ENCODE measurements around the gene S100PBP. TPM values are rescaled to one million over a fixed set of nuclear protein-coding genes. Genes with fewer than 3 reads are reported as not detected.

S100PBP gene
- total RNA-seq, 4 donors from 2014 or later = 14.9 to 24.1 (median 18.6) TPM

DNA sequence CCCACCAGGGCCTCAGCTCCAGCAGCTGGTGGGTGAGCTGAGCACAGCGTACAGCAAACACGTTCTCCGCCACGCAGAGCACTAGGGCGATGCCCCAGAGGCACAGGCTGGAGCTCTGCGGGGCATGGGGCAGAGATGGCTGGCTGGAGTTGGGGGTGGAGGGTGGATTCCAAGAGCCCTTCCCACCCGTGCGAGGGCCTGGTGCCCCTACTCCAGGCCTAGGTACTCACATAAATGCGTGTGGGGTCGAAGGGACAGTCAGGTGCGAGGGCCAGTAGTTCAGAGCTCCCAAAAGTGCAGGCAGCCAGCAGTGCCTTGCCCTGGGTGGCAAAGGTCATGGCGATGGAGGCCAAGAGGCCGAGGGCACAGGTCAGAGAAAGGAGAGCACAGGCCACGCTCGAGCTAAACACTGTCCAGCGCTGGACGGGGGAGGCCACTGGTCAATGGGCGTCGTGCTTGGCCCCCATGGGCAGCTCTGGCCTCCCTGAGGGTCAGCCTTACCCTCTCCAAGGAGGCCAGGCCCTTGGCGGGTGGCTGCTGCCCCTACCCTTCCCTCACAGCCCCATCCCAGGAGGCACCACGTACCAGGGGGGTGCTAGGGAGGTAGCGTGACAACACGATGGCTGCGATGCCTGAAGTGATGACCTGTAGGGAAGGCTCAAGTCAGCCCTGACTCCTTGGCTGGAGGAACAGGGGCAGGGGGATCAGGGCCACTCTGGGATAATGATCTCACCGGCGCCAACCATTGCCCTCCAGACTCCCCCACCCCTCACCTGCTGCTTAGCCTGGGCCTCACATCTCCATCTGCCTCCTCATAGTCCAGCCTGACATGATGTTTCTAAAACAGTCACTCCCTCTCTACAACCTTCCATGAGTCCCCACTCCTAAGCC lies 78.1 kb downstream of the S100PBP start:
- 98% methylated on average over 16 of the region's 26 CpGs for WGBS
- H3K27ac ChIP-seq (replicated peaks in 1 of 4) = no peak overlapping the region
- DNase-seq (ENCODE audit: extremely low spot score) = no peak
- TF ChIP-seq POLR2AphosphoS5 (IDR thresholded peaks at IDR 0.05) (no peak), POLR2A (IDR thresholded peaks at IDR 0.05; ENCODE audit: low read depth) (no peak), EP300 (IDR thresholded peaks at IDR 0.05) (no peak)
- H3K9me3 ChIP-seq = no peaks in the 10 kb centered on the region
- H3K36me3 ChIP-seq = no peaks in the 10 kb centered on the region
- H3K4me3 ChIP-seq = no peak overlapping the region
- intact Hi-C loops (cut with DNase I) = no loop called here
- peaks cover 0 to 40% (median 9%) of the 10 kb centered on the region in 4 donors for H3K27me3 ChIP-seq
- H3K4me1 ChIP-seq = peaks cover 16 to 27% (median 23%) of the 10 kb centered on the region in 4 donors

DNA sequence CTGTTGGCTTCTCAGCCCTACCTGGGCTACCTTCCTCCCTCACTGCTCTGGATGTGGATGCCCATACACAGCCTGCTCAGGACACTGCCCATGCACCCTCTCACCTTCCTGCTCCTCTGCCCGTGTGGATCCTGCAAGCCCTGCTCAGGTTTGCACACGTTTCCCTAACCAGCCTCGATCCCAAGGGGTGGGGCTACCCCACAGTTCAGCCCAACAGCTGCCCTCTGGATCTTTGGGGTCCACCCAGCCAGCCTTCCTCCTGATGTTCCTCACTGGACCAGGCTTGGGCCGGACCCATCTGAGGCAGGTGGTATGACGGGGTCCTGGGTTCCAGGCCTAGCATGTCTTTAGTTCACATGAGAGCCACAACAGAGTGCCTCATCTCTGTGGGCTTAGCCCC lies 79.0 kb downstream of the S100PBP start:
- H3K4me1 ChIP-seq = peaks cover 21 to 33% (median 29%) of the 10 kb centered on the region in 4 donors
- H3K27ac ChIP-seq (replicated peaks in 1 of 4) = no peak overlapping the region
- WGBS = 72% methylated on average over 5 of the region's 5 CpGs
- TF ChIP-seq, protein P1, sequence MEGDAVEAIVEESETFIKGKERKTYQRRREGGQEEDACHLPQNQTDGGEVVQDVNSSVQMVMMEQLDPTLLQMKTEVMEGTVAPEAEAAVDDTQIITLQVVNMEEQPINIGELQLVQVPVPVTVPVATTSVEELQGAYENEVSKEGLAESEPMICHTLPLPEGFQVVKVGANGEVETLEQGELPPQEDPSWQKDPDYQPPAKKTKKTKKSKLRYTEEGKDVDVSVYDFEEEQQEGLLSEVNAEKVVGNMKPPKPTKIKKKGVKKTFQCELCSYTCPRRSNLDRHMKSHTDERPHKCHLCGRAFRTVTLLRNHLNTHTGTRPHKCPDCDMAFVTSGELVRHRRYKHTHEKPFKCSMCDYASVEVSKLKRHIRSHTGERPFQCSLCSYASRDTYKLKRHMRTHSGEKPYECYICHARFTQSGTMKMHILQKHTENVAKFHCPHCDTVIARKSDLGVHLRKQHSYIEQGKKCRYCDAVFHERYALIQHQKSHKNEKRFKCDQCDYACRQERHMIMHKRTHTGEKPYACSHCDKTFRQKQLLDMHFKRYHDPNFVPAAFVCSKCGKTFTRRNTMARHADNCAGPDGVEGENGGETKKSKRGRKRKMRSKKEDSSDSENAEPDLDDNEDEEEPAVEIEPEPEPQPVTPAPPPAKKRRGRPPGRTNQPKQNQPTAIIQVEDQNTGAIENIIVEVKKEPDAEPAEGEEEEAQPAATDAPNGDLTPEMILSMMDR (IDR thresholded peaks at IDR 0.05) = no peak
- TF ChIP-seq POLR2AphosphoS5 (IDR thresholded peaks at IDR 0.05) (no peak), POLR2A (IDR thresholded peaks at IDR 0.05; ENCODE audit: low read depth) (no peak), EP300 (IDR thresholded peaks at IDR 0.05) (no peak)
- no peaks in the 10 kb centered on the region for H3K9me3 ChIP-seq
- no peaks in the 10 kb centered on the region for H3K36me3 ChIP-seq
- no peak for DNase-seq (ENCODE audit: extremely low spot score)
- H3K27me3 ChIP-seq = peaks cover 0 to 37% (median 9%) of the 10 kb centered on the region in 4 donors
- no peak overlapping the region for H3K4me3 ChIP-seq
- intact Hi-C loops (cut with DNase I) = no loop called here

DNA sequence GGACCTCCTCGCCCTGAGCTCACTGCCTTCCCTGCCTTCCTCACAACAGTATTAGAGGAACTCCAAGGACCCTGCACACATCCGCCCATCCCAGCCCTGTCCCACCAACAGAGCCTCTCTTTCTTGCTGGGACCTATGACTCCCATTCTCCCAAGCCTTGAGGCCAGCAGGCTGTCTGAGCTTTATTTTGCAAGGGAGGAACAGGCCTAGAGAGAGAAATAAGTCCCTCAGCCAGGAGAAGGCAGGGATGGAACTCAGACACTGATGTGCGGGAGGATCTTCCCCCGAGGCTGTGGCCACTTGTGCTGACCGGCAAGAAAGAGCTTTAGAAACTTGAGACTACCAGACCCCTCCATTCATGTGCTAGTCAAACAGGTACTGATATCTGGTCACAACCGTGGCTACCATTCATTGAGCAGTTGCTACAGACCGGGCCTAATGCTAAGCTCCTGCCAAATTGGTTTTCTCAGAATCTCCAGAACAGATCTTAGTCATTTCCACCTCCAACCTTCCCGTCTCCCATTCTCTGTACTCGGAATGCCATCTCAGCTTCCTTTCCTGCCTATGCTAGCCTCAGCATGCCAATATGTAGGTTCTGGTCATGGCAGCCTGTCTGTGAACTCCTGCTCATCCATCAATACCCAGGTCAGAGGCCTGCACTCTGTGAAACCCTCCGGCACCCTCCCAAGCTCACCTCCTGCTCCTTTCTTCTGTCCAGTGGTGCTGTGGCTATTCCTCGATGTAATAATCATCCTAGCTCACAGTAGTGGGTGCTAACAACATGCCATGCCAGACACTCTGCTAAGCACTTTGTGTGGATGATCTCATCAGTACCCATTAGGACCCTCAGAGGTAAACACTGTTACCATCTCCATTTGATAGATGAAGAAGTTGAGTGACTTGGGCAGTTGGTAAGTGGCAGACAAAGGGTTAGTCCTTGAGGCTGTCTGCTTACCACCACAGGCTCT lies 79.9 kb downstream of the S100PBP start:
- H3K4me3 ChIP-seq = no peak overlapping the region
- no peak for DNase-seq (ENCODE audit: extremely low spot score)
- H3K36me3 ChIP-seq = no peaks in the 10 kb centered on the region
- peaks cover 23 to 36% (median 34%) of the 10 kb centered on the region in 4 donors for H3K4me1 ChIP-seq
- H3K27ac ChIP-seq (replicated peaks in 1 of 4) = no peak overlapping the region
- TF ChIP-seq POLR2AphosphoS5 (IDR thresholded peaks at IDR 0.05) = no peak
- no peak for TF ChIP-seq EP300 (IDR thresholded peaks at IDR 0.05)
- TF ChIP-seq, protein P1 (IDR thresholded peaks at IDR 0.05) = no peak
- TF ChIP-seq POLR2A (IDR thresholded peaks at IDR 0.05; ENCODE audit: low read depth) = no peak
- intact Hi-C loops (cut with DNase I) = no loop called here
- 84% methylated on average over 11 of the region's 11 CpGs for WGBS
- H3K9me3 ChIP-seq = no peaks in the 10 kb centered on the region
- H3K27me3 ChIP-seq = peaks cover 0 to 28% (median 9%) of the 10 kb centered on the region in 4 donors

DNA sequence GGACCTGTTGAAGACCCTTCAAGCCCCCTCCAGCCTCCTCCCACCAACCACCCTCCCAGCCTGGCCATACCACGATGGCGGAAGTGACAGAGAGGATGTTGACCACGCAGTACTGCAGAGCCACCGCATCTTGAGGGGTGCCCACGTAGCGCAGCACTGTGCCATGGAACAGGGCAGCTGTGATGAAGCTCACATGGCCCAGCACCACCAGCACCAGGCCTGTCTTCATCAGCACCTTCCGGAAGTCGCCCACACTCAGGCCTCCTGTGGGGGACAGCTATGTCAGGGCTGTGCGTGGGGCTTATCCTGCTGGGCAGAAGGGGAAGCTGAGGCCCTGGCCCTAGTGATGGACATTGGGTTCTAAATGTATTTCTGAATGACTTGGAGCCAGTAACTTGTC lies 80.6 kb downstream of the S100PBP start:
- Histone ChIP-seq H3K27me3 (peaks cover 0 to 21% (median 7%) of the 10 kb centered on the region in 4 donors), H3K4me1 (peaks cover 18 to 29% (median 28%) of the 10 kb centered on the region in 4 donors), H3K36me3 (no peaks in the 10 kb centered on the region), H3K4me3 (no peak overlapping the region), H3K27ac (replicated peaks in 1 of 4) (no peak overlapping the region), H3K9me3 (no peaks in the 10 kb centered on the region)
- 100% methylated on average over 1 of the region's 9 CpGs for WGBS
- no peak for TF ChIP-seq POLR2A (IDR thresholded peaks at IDR 0.05; ENCODE audit: low read depth)
- TF ChIP-seq POLR2AphosphoS5 (IDR thresholded peaks at IDR 0.05) = no peak
- intact Hi-C loops (cut with DNase I) = no loop called here
- no peak for DNase-seq (ENCODE audit: extremely low spot score)

DNA sequence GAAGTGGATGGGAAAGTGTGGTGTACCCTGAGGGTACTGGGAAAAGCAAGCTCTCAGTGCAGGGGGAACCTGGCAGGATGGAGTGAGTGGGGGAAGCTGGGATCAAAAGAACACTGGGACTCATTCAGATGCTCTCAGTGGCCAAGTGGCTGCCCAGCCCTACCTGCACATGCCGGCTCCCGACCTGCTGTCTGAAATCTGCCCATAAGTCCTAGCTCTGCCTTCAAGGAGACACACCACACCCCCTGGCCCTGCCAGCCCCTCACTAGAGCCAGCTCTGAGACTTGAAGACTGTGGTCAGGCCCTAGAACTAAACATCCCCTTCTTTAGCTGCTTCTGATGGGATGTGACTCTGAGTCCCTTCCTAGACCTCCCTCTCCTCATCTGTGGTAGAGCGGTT lies 81.5 kb downstream of the S100PBP start:
- no peak for DNase-seq (ENCODE audit: extremely low spot score)
- no peaks in the 10 kb centered on the region for H3K36me3 ChIP-seq
- no peak overlapping the region for H3K27ac ChIP-seq (replicated peaks in 1 of 4)
- WGBS = 100% methylated on average over 3 of the region's 3 CpGs
- H3K4me1 ChIP-seq = peaks cover 9 to 20% (median 19%) of the 10 kb centered on the region in 4 donors
- TF ChIP-seq POLR2AphosphoS5 (IDR thresholded peaks at IDR 0.05) (no peak), EP300 (IDR thresholded peaks at IDR 0.05) (no peak), POLR2A (IDR thresholded peaks at IDR 0.05; ENCODE audit: low read depth) (no peak)
- TF ChIP-seq, protein P1 (IDR thresholded peaks at IDR 0.05) = no peak
- peaks cover 0 to 12% (median 0%) of the 10 kb centered on the region in 4 donors for H3K27me3 ChIP-seq
- intact Hi-C loops (cut with DNase I) = no loop called here
- no peak overlapping the region for H3K4me3 ChIP-seq
- no peaks in the 10 kb centered on the region for H3K9me3 ChIP-seq

Data from esophagus muscularis mucosa (tissue), 4 donors.